SKM-1 treated with dmso at 0.1 percent for 144 hours (cell line): ENCODE results near the gene CFAP92.
"Not testable (repeated sequence)": the region's sequence is repeated elsewhere in the genome, so short reads cannot be mapped to it uniquely, and the experiment has no call there.

Experiments used
- DNase-seq: peaks from one replicate; lab custom pipeline; 2025; ENCODE audit not compliant: unreplicated experiment; lab: John Stamatoyannopoulos, UW

Gene CFAP92

DNA sequence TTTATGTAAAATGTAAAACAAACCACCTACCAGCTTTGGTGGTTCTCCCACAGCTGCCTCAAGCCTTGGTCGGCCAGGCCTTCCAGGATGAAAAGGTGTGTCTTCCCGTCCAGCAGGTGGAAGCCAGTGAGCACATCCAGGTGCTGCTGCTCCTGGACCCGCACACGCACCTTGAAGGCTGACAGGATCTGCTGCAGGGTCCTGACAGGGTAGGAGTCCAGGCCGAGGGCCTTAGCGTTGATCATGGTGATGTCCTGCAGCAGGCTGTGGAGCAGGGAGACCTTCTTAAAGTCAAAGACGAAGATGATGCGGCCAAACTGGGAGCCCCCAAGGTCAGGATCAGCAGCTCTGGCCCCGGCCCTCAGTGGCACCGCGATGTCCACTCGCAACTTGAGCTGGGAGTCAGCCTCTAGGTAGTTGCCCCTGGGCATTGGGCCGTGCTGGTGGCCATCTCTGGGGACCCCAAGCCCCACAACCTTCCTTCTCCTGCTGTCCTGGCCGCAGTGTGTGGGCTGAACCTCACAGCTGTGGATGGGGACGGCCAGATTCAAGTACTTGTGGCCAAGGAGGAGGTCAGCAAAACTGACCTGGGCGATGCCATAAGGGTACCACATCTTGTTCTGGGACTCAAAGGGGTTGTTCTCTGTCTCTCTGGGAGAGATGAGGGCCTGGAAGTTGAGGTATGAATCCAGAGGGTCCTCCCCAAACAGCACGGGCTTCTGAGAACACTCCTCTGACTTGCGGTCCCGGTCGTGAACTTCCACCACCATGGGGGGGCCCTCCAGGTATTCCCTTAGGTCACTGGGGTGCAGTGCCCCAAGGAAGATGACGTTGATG is 48.6 kb downstream of the CFAP92 start:
- no peak for DNase-seq

DNA sequence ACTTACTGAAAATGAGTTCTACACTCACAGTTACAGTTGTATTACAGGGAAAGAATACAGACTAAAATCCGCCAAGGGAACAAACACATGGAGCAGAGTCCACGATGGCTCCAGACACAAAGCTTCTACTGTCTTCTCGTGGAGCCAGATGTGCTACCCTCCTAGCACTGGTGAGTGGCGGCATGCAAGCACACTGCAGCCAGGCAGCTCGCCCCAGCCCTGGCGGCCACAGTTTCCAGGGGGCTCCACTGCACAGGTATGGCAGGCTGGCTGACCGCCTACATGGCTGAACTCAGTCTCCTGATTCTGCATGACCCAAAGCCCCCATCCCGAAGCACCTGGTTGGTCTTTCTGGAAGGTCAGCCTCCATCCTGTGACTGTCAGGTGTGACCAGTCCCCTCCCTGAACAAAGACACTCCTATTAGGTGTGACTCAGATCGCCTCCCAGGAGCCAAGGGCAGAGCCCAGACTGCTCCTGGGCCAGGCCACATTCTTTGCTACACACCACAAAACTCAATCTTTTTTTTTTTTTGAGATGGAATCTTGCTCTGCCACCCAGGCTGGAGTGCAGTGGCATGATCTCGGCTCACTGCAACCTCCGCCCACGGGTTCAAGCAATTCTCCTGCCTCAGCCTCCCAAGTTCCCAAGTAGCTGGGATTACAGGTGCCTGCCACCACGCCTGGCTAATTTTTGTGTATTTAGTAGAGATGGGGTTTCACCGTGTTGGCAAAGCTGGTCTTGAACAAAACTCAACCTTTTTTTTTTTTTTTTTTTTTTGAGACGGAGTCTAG is 51.5 kb downstream of the CFAP92 start:
- no peak for DNase-seq

DNA sequence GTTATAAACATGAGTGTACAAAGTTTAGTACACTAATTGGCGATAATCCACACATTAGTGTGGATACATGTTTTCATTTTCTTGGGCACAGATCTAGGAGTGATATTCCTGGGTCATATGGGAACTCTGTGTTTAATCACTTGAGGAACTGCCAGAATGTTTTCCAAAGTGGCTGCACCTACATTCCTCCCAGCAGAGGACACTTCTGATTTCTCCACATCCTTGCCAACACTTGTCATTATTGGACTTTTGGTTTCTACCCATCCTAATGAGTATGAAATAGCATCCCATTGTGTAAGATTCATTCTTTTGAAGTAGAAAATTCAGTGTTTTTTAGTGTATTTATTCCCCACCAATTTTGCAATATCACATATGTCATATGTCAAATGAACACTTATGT is 53.6 kb downstream of the CFAP92 start:
- no peak for DNase-seq

DNA sequence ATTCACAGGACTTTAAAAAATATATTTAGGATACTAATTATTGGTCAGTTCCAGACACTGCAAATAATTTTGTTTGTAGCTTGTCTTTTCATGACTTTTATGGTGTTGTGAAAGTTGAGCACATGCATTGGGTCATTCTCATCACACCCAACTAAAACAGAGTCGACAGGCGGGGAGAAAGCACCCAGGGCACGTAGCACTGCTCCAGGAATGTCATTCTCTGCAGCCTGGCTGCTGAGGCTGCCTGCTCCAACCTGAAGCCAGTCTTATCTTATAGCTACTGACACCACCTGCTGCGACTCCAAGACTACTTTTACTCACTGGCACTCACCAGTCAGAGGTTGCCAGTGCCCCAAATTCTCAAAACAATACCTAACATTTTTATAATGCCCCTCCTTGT is 57.5 kb downstream of the CFAP92 start:
- DNase-seq, result no peak

DNA sequence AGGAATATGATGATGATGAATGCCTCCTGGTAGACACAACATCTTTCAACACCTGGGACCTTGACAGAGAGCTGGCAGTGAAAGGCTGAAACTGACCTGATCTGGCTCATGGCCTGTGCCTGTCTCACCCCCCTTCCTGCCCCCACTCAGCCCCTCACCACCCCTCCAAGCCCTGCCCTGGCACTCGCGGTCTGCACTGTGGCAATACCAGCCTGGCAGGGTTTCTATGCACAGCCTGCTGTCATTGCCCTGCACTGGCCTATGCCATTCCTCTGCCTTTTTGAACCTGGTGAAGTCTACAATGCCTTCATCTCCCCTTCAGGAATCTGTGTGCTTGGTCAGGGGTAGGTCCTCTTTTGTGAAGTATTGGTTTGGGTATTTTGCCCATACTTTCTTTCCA is 58.0 kb downstream of the CFAP92 start:
- no peak for DNase-seq

DNA sequence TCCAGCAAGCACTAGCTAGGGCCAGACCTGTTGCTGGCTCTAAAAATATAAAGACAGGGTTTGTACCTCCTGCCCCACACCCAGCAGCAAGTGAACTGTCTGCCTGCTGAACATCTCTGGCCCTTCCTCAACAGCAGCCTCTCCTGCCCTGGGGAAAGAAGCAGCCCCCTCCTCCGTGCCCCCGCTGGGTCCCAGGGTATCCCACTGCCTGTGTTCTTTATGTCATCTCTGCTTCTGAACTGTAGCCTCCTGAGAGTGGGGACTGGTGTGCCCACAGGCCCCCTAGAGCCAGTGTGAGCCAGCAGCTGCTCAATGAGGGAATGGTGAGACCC is 60.0 kb downstream of the CFAP92 start:
- DNase-seq, result no peak

DNA sequence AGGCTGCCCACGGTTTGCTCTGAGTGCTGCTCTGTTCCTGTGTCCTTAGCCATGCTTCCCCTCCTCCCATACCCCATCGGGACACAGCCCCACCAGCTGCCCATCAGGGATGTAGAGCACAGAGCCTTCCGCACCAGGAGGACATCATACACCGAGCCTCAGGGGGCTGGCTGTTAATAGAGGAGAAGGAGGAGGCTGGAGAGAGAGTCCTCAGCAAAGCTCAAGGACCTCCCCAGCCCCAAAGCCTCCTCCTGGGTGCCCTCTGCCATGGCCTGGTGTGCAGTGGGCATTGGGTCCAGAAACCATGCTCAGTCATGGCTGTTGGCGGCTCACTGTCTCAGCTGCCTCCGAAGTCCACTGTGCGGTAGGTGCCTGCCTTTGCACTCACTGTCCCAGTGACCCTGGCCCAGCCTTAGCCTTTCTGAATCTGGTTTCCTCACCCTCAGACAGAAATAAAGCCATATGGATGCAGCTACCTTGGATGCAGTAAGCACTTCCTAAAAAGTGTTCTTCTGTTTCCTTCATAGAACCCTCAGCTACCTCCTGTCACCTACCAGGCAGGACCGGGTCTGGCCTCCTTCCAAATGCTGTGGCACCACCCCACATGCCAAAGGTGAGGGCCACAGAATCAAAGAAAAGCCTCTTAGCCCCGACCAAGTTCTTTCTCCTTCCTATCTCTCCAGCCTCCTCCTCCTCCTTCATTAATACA is 60.5 kb downstream of the CFAP92 start:
- DNase-seq, result no peak

DNA sequence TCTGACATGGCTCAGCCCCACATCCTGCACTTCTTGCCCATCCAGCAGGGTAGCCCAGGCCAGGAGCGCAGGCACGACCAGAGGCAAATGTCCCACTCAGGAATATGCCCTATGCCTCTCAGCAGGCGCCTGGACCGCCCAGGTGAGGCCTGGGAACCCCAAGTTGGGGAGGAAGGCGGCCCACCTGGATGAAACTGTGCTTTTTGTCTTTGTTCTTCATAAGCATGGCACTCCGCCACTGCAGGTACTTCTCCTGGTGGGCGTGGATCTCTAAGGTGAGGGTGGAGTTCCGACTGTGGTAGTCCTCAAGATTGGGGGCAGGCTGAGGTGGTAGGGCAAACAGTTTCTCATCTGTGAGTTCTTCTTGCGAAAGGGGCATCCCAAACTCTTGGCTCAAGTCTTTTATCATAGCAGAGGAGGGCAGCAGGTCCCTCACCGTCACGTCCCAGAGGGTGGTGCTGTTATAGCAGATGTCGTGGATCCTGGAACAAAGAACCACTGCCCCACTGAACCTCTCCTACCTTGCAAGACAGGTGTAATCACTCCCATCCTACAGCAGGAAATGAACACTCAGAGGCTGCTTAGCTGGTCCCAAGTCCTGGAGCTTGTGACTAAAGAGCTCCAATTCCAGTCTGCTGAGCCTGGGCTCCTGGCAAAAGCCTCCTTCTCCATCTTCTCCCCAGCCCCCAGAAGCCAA is 61.2 kb downstream of the CFAP92 start:
- DNase-seq, result no peak

DNA sequence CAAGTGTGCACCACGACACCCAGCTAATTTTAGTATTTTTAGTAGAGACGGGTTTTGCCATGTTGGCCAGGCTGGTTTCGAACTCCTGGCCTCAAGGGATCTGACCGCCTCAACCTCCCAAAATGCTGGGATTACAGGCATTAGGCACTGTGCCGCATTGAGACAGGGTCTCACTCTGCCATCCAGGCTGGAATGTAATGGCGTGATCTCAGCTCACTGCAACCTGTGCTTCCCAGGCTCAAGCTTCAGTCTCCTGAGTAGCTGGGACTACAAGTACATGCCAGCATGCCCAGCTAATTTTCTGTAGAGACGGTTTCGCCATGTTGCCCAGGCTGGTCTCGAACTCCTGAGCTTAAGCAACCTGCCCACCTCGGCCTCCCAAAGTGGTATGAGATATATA is 62.8 kb downstream of the CFAP92 start:
- no peak for DNase-seq

DNA sequence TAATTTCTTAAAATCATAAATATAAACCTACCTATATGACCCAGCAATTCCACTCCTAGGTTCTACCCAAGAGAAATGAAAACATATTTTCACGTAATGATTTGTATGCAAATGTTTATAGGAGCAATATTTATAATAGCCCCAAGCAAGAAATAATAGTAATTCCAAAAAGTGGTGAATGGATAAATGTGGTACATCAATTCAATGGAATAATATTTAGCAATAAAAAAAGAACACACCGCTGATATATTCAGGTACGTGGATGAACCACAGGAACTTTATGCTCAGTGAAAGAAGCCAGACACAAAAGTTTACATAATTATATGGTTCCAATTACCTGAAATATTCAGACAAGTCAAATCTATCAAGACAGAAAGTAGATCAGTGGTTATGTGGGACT is 64.5 kb downstream of the CFAP92 start:
- DNase-seq, result no peak

DNA sequence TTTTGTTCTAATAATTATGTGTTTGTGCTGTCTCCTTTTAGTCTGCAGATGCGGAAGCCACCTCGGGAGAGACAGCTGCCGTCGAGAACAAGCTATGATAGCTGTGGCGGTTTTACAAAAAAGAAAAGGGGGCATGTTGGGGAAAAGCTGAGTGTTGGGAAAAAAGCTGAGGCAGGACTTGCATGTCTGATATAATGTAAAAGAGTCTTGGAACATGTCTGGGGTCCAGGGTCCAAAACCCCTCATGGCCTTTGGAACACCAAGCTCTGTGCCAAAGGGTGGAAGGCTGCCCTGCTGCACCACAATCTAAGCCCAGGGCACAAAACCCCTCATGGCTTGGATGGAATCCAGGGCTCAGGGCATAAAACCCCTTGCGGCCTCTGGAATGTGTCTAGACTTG is 69.9 kb downstream of the CFAP92 start:
- DNase-seq, result not testable (repeated sequence)

DNA sequence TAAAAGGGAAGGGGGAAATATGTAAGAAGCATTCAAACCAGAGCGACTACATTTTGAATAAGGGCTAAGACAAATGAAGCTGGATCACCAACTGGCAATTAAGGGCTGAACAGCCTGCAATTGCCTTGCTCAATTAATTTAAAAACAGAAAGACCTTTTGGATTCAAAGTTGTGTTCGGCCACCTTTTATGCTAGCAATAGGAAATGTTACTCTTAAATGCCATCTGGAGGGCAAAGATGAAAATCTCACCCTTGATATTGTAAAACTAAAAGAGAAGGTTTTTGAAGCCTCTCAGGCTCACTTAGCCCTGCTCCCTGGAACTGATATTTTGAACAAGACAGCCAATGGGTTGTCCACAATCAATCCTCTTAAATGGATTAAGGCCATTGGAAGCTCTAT is 70.3 kb downstream of the CFAP92 start:
- no peak for DNase-seq

DNA sequence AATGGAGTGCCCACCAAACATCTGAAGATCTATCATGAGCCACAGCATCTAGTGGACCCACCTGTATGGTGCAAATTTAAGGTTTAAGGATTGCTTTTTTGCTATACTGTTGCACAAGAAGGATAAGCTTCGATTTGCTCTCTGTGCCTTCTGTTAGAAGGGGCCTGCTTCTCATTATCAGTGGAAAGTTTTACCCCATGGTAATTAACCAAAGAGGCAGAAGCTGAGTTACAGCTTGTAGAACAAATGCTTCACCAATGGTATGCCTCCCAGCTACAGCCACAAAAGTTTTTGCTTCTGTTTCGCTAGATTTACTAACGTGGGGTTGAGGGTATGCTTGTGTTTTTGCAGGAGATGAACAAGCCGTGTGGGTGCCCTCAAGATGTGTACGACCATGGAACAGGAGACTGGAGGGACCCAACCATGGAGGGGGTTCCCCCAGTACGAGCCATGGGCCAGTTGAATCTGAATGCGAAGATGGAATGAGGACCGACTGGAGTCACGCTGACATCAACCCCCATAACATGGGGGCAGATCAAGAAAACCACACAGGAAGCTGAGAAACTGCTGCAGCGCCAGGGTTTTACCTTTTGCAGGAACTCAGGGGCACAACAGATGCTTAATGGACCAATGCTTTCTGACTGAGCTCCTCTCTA is 70.9 kb downstream of the CFAP92 start:
- DNase-seq, result no peak

DNA sequence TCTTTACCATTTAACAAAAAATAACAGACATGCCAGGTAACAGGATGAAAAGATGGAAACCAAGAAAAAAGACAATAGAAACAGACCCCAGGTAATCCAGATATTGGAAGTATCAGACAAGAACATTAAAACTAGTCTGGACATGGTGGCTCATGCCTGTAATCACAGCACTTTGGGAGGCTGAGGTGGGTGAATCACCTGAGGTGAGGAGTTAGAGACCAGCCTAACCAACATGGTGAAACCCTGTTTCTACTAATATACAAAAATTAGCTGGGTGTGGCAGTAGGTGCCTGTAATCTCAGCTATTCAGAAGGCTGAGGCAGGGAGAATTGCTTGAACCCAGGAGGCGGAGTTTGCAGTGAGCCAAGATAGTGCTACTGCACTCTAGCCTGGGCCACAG is 73.9 kb downstream of the CFAP92 start:
- DNase-seq, result no peak

DNA sequence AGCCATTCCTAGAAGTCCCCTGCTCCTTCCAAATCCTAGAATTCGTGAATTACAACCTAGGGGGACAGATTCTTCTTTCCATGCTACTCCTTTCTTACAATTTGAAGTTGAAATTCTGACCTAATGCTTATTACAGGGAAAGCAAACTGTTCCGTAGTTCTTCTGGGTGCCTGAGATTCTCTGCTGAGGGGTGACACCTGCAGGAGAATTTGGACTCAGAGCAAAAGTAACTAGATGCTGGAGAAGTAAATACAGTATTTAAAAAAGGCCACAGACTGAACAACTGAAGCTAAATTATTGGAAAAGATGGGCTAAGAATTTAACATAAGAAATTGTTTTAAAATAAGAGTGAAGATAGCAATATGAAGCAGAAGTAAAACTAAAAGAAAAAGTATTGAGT is 76.6 kb downstream of the CFAP92 start:
- DNase-seq, result no peak

DNA sequence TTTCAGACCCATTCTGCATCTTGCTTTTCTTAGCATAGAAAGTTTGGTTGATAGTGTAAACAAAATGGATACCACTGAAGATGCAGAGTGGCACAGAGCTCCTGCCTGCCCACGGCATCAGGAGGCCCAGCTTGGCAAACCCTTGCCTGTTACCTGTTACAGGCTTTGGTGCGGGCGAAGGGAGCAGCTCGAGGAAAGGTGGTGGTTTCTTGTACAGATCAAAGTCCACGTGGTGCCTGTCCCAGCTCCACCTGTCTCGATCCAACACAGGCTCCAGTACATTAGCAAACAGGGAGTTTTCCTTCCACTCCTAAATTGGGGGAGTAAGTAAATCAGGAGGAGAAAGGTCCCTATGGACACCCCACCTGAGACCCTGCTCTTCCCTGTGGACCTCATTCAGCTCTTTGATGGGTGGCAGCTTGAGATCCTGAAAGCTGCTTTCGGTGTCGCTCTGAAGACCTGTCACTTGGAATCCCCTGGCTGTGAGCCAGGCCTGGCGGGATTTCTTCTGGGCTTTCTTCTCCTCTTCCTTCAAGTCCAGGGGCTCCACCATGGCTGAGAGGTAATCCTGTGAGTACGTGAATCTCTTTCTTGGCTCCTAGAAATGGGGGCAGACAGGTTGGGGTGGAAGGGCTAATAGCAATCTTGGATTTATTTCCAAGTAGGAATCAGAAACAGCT is 78.8 kb downstream of the CFAP92 start:
- no peak for DNase-seq

DNA sequence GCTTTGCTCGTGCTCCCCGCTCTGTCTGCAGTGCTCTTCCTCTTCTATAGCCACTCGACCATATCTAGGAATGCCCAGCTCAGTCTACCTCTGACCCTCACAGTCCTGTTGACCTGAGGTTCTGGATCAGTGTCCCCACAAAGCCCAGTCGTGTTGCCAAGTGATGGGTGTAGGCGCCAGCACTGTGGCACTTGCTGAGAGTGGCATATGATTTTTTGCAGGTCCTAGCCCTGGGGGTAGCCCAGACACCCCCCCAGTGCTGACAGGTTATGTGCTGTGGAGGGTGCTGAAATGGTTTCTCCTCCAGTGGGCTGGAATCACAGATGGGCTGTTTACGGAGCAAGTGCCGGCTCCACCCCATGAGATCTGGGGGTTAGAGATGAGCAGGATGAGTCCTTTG is 82.0 kb downstream of the CFAP92 start:
- no peak for DNase-seq

DNA sequence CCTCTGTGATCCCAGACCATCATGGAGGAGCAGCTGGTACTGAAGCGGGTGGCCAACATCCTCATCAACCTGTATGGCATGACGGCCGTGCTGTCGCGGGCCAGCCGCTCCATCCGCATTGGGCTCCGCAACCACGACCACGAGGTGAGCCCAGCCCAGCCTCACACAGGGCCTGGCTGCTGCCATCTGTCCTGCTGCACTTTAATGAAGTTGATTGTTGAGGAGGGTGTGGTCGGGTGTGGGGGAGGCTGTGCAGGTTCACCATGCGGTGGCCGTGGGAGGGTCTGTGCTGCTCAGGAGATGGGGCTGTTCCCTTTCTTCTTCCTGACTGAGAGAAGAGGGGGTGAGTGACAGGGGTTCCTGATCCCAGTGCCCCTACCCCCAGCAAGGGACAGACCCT is 83.9 kb downstream of the CFAP92 start:
- DNase-seq, result no peak

DNA sequence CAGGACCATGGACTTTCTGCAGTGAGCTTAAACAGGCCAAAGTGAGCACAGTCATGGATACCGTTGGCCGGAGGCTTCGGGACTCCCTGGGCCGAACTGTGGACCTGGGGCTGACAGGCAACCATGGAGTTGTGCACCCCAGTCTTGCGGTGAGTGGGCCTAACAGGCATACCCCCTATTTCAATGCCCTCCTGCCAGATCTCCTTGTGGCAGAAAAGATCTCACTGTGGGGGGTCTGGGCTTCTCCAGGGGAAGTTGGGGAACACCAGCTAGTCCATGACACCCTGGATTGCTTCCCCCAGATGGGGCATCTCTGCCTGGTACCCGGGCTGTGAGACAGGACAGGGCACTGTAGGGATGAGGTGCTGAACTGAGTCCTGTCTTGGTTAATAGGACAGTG is 84.9 kb downstream of the CFAP92 start:
- no peak for DNase-seq

DNA sequence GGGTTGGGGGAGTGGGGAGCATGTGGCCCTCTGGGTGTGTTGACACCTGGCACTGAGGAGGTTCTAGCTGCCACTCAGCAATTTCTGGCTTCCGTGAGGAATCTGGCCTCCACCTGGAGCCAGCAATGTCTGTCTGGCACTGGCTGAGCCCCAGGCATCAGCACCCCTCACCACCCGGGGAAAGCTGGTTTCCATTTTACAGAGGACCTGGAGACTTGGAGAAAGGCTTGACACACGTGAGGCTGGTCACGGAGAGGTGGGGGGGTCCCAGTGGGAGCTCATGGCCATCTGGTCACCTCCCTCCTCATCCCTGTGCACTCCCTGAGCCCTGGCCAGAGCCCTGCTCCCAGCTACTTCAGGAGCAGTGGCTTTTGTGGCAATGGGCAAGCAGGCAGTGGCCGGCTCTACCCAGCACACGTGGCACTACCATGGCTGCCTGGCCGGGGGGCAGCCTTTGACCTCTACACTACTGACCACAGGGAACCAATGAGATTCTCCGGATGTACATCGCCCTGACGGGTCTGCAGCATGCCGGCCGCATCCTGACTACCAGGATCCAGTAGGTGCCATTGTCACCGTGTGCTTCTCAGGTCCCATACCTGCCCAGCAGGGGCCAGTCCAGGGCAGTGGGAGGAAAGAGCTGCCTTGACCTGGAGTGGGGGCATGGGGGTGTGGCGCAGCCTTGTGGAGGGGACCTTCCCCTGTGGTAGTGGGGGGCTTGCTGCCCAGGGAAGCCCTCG is 86.0 kb downstream of the CFAP92 start:
- DNase-seq, result no peak
